ENCODE results near the gene AUP1.

AUP1 gene

GRCh38 chr2:74514368-74515270 lies 14.9 kb downstream of the AUP1 start, which contains the start of gene TLX2:
TLX2 (plus strand) TSS chr2:74514450; CDS start chr2:74514807, 357 bp downstream.
- no peak for DNase-seq (ENCODE audit: low read depth in 2 of 2, low spot score in 1 of 2)

- DNase-seq (ENCODE audit: low read depth in 2 of 2, low spot score in 1 of 2) = no peak
Observed at GRCh38 chr2:74513605-74514367, 15.7 kb downstream of the AUP1 start.

- DNase-seq (ENCODE audit: low read depth in 2 of 2, low spot score in 1 of 2) = no peak
Observed at GRCh38 chr2:74512744-74513604, 16.5 kb downstream of the AUP1 start.

- DNase-seq (ENCODE audit: low read depth in 2 of 2, low spot score in 1 of 2) = no peak
Observed at GRCh38 chr2:74511104-74511989, 18.2 kb downstream of the AUP1 start.

- DNase-seq (ENCODE audit: low read depth in 2 of 2, low spot score in 1 of 2) = no peak
Observed at GRCh38 chr2:74510272-74510671, 19.2 kb downstream of the AUP1 start.

GRCh38 chr2:74507926-74508520 lies 21.5 kb downstream of the AUP1 start:
- DNase-seq (ENCODE audit: low read depth in 2 of 2, low spot score in 1 of 2) = no peak

- DNase-seq (ENCODE audit: low read depth in 2 of 2, low spot score in 1 of 2) = peak; percentile 96 to 98
Observed at GRCh38 chr2:74507145-74507925, 22.2 kb downstream of the AUP1 start, which contains the start of gene PCGF1. PCGF1 (minus strand) TSS chr2:74507695; CDS start chr2:74507668, 27 bp downstream.

- DNase-seq (ENCODE audit: low read depth in 2 of 2, low spot score in 1 of 2) = no peak
Observed at GRCh38 chr2:74505448-74506246, 23.9 kb downstream of the AUP1 start.

- no peak for DNase-seq (ENCODE audit: low read depth in 2 of 2, low spot score in 1 of 2)
Observed at GRCh38 chr2:74504591-74504990, 24.9 kb downstream of the AUP1 start.

- no peak for DNase-seq (ENCODE audit: low read depth in 2 of 2, low spot score in 1 of 2)
Observed at GRCh38 chr2:74503506-74504475, 25.7 kb downstream of the AUP1 start.

- peak in 1 of 2 donors; percentile 30 for DNase-seq (ENCODE audit: low read depth in 2 of 2, low spot score in 1 of 2)
Observed at GRCh38 chr2:74502720-74503505, 26.6 kb downstream of the AUP1 start.

- no peak for DNase-seq (ENCODE audit: low read depth in 2 of 2, low spot score in 1 of 2)
Observed at GRCh38 chr2:74502147-74502719, 27.3 kb downstream of the AUP1 start.

GRCh38 chr2:74501335-74502071 lies 28.0 kb downstream of the AUP1 start:
- no peak for DNase-seq (ENCODE audit: low read depth in 2 of 2, low spot score in 1 of 2)

- no peak for DNase-seq (ENCODE audit: low read depth in 2 of 2, low spot score in 1 of 2)
Observed at GRCh38 chr2:74500578-74500946, 28.9 kb downstream of the AUP1 start.

GRCh38 chr2:74499940-74500577 lies 29.4 kb downstream of the AUP1 start:
- DNase-seq (ENCODE audit: low read depth in 2 of 2, low spot score in 1 of 2) = no peak
